Liver (tissue), 9 donors: ENCODE results near the gene IL11RA. TPM values are rescaled to one million over a fixed set of nuclear protein-coding genes. Genes with fewer than 3 reads are reported as not detected.

ENCODE experiments used
- DNase-seq: peaks from one replicate; pipeline ENCODE4 v3.0.0-alpha.2; 2017; ENCODE audit warnings: low spot score
- H3K27ac ChIP-seq, 2 donors: one replicate each; pipeline ENCODE4 v1.7.0; 2013; ENCODE audit warnings: inconsistent platforms in 2 of 2, low read length in 2 of 2, control low read depth in 1 of 2, low read depth in 1 of 2, mild to moderate bottlenecking in 1 of 2
- H3K27me3 ChIP-seq, 4 donors: one replicate each; pipeline versions ENCODE4 v1.6.1 to v1.7.0; 2013; ENCODE audit warnings: low read length in 3 of 4, inconsistent platforms in 1 of 4, mild to moderate bottlenecking in 1 of 4, moderate library complexity in 1 of 4; ENCODE audit not compliant: control insufficient read depth in 4 of 4, insufficient read depth in 4 of 4
- H3K36me3 ChIP-seq, 4 donors: one replicate each; pipeline versions ENCODE4 v1.6.1 to v1.7.0; 2013; ENCODE audit warnings: low read length in 3 of 4, mild to moderate bottlenecking in 3 of 4, low read depth in 1 of 4, moderate library complexity in 1 of 4; ENCODE audit not compliant: control insufficient read depth in 4 of 4, insufficient read depth in 3 of 4
- H3K4me1 ChIP-seq, 4 donors: one replicate each; pipeline versions ENCODE4 v1.6.1 to v1.7.0; 2013; ENCODE audit warnings: low read length in 3 of 4, mild to moderate bottlenecking in 3 of 4, moderate library complexity in 1 of 4; ENCODE audit not compliant: control insufficient read depth in 4 of 4, insufficient read depth in 4 of 4
- H3K4me3 ChIP-seq, 3 donors: one replicate each; pipeline versions ENCODE4 v1.6.1 to v1.7.0; 2013; ENCODE audit warnings: low read length in 3 of 3, control low read depth in 1 of 3, low read depth in 1 of 3, mild to moderate bottlenecking in 1 of 3
- H3K9ac ChIP-seq, 2 donors: one replicate each; pipeline ENCODE4 v1.7.0; 2013; ENCODE audit warnings: low read length in 2 of 2, mild to moderate bottlenecking in 2 of 2, moderate library complexity in 2 of 2, control low read depth in 1 of 2, low read depth in 1 of 2
- H3K9me3 ChIP-seq, 4 donors: one replicate each; pipeline versions ENCODE4 v1.6.1 to v1.7.0; 2013; ENCODE audit warnings: low read length in 3 of 4; ENCODE audit not compliant: control insufficient read depth in 4 of 4
- ATF3 ChIP-seq: IDR thresholded peaks from 2 replicates; pipeline ENCODE4 v1.6.1; 2016; ENCODE audit warnings: antibody characterized with exemption
- CTCF ChIP-seq: fragments of 150-350 bp; IDR thresholded peaks from 2 replicates; pipeline ENCODE4 v1.5.1; 2017; ENCODE audit warnings: improper control_type of control experiment, low read depth, low read length; ENCODE audit not compliant: missing input control
- EGR1 ChIP-seq, 2 donors: IDR thresholded peaks; 2 replicates each; pipeline ENCODE4 v1.6.1; 2016 to 2018; ENCODE audit warnings: antibody characterized with exemption in 2 of 2, low read depth in 2 of 2
- FOXA2 ChIP-seq: IDR thresholded peaks from 2 replicates; pipeline ENCODE4 v1.6.1; 2016; ENCODE audit warnings: antibody characterized with exemption
- GABPA ChIP-seq, 2 donors: IDR thresholded peaks in 1 of 2; conservative IDR thresholded peaks in 1 of 2; 2 replicates each; pipeline ENCODE4 v1.6.1; 2016; ENCODE audit warnings: antibody characterized with exemption in 2 of 2, mild to moderate bottlenecking in 1 of 2, moderate library complexity in 1 of 2
- HNF4A ChIP-seq, 2 donors: conservative IDR thresholded peaks; 2 replicates each; pipeline ENCODE4 v1.6.1; 2016; ENCODE audit warnings: antibody characterized with exemption in 2 of 2, mild to moderate bottlenecking in 2 of 2
- HNF4G ChIP-seq: IDR thresholded peaks from 2 replicates; pipeline ENCODE4 v1.6.1; 2016; ENCODE audit warnings: antibody characterized with exemption
- JUND ChIP-seq, 2 donors: IDR thresholded peaks; 2 replicates each; pipeline ENCODE4 v1.6.1; 2016; ENCODE audit warnings: antibody characterized with exemption in 2 of 2
- MAX ChIP-seq: IDR thresholded peaks from 2 replicates; pipeline ENCODE4 v1.6.1; 2016; ENCODE audit warnings: antibody characterized with exemption
- NR2F2 ChIP-seq: IDR thresholded peaks from 2 replicates; pipeline ENCODE4 v1.6.1; 2016; ENCODE audit warnings: antibody characterized with exemption
- RAD21 ChIP-seq, 2 donors: IDR thresholded peaks; 2 replicates each; pipeline ENCODE4 v1.6.1; 2016; ENCODE audit warnings: antibody characterized with exemption in 2 of 2, mild to moderate bottlenecking in 2 of 2
- REST ChIP-seq: IDR thresholded peaks from 2 replicates; pipeline ENCODE4 v1.6.1; 2016; ENCODE audit warnings: antibody characterized with exemption, mild to moderate bottlenecking
- RXRA ChIP-seq, 2 donors: IDR thresholded peaks; 2 replicates each; pipeline ENCODE4 v1.6.1; 2017 to 2018; ENCODE audit warnings: antibody characterized with exemption in 2 of 2, mild to moderate bottlenecking in 1 of 2
- SP1 ChIP-seq: IDR thresholded peaks from 2 replicates; pipeline ENCODE4 v1.6.1; 2018; ENCODE audit warnings: antibody characterized with exemption, mild to moderate bottlenecking
- TAF1 ChIP-seq: conservative IDR thresholded peaks from 2 replicates; pipeline ENCODE4 v1.6.1; 2016; ENCODE audit warnings: antibody characterized with exemption, mild to moderate bottlenecking
- YY1 ChIP-seq: IDR thresholded peaks from 2 replicates; pipeline ENCODE4 v1.6.1; 2016; ENCODE audit warnings: antibody characterized with exemption, mild to moderate bottlenecking
- ZBTB33 ChIP-seq: IDR thresholded peaks from 2 replicates; pipeline ENCODE4 v1.6.1; 2016; ENCODE audit warnings: antibody characterized with exemption
- WGBS: extraction: QIAGEN DNeasy Blood & Tissue Kit; methylation state at CpG from one replicate; pipeline ENCODE4 v1.1.7; 2013; 5-methylcytosine and 5-hydroxymethylcytosine counted together
- polyA plus RNA-seq, 2 donors: library from polyadenylated mRNA; stranded (reverse) in 1 of 2; unstranded in 1 of 2; fragments of 200-250 nt in 1 of 2; fragments of >200 nt in 1 of 2; fragmentation: Nextera tagmentation in 1 of 2; extraction: Ambion mirVana in 1 of 2; gene quantifications; one replicate each; pipeline versions ENCODE4 v1.2.1 to v1.2.3, GENCODE V29; 2013 to 2015
- total RNA-seq, 2 donors: library from RNA; depleted of rRNA; stranded (reverse); fragments of >200 nt; gene quantifications; one replicate each; pipeline ENCODE4 v1.2.3, GENCODE V29; 2014
- donor health status: healthy.
- donor health status: healthy.
- donor health status: healthy.
- donor health status: healthy.
- donor health status: healthy.

IL11RA gene
- total and polyA plus RNA-seq, 4 donors, result 10.0 to 35.3 (median 14.7) TPM

GRCh38 chr9:34664281-34665066 lies 12.5 kb downstream of the IL11RA start:
- peak; percentile 59 to 78 for TF ChIP-seq RAD21 (IDR thresholded peaks at IDR 0.05)
- peak; percentile 80 to 87 for TF ChIP-seq HNF4A (conservative IDR thresholded peaks at IDR 0.05)
- TF ChIP-seq SP1, result peak; percentile 75
- peak; percentile 70 for TF ChIP-seq CTCF
- TF ChIP-seq NR2F2, result peak; percentile 60
- peak; percentile 32 to 60 for TF ChIP-seq RXRA (IDR thresholded peaks at IDR 0.05)
- TF ChIP-seq EGR1 (IDR thresholded peaks at IDR 0.05; ENCODE audit: low read depth in 2 of 2), result no peak
- TF ChIP-seq YY1, result no peak
- peak; percentile 83 for TF ChIP-seq HNF4G
- no peak for TF ChIP-seq JUND (IDR thresholded peaks at IDR 0.05)
- DNase-seq, result peak; percentile 89
- Histone ChIP-seq H3K4me3 (peak overlapping the region; percentile 62 to 68 (median 65)), H3K4me1 (peaks cover 4 to 25% (median 13%) of the 10 kb centered on the region in 4 donors), H3K9me3 (no peaks in the 10 kb centered on the region), H3K27ac (peak overlapping the region; percentile 68 to 99), H3K27me3 (no peaks in the 10 kb centered on the region), H3K9ac (peak overlapping the region in 1 of 2 donors; percentile 31), H3K36me3 (peaks cover 0 to 13% (median 2%) of the 10 kb centered on the region in 4 donors)
- 14% methylated on average over 18 of the region's 18 CpGs for WGBS

GRCh38 chr9:34665067-34665380 lies 13.0 kb downstream of the IL11RA start:
- Histone ChIP-seq H3K9me3 (no peaks in the 10 kb centered on the region), H3K9ac (peak overlapping the region in 1 of 2 donors; percentile 31), H3K4me1 (peaks cover 4 to 25% (median 13%) of the 10 kb centered on the region in 4 donors), H3K36me3 (peaks cover 0 to 8% (median 3%) of the 10 kb centered on the region in 4 donors), H3K27me3 (no peaks in the 10 kb centered on the region), H3K27ac (peak overlapping the region; percentile 68 to 99), H3K4me3 (peak overlapping the region; percentile 62 to 68 (median 65))
- under 1% methylated on average over 26 of the region's 26 CpGs for WGBS
- TF ChIP-seq EGR1 (IDR thresholded peaks at IDR 0.05; ENCODE audit: low read depth in 2 of 2) (no peak), NR2F2 (no peak), MAX (no peak), RAD21 (IDR thresholded peaks at IDR 0.05) (peak in 1 of 2 donors; percentile 22), YY1 (no peak)
- DNase-seq, result no peak

- H3K4me3 ChIP-seq, result peak overlapping the region; percentile 72 to 91 (median 75)
- H3K27ac ChIP-seq, result peak overlapping the region; percentile 98 to 99
- WGBS, result under 1% methylated on average over 55 of the region's 55 CpGs
- H3K27me3 ChIP-seq, result no peaks in the 10 kb centered on the region
- peaks cover 0 to 5% (median 1%) of the 10 kb centered on the region in 4 donors for H3K36me3 ChIP-seq
- H3K9me3 ChIP-seq, result no peaks in the 10 kb centered on the region
- peak; percentile 91 for DNase-seq
- H3K9ac ChIP-seq, result peak overlapping the region; percentile 81 to 92
- peaks cover 4 to 29% (median 13%) of the 10 kb centered on the region in 4 donors for H3K4me1 ChIP-seq
- TF ChIP-seq REST (peak; percentile 93), ZBTB33 (no peak), JUND (IDR thresholded peaks at IDR 0.05) (peak in 1 of 2 donors; percentile 46), GABPA (IDR thresholded peaks at IDR 0.05 in 1 of 2, conservative IDR thresholded peaks at IDR 0.05 in 1 of 2) (peak; percentile 95 to 96), YY1 (peak; percentile 66), HNF4A (conservative IDR thresholded peaks at IDR 0.05) (peak; percentile 2 to 15), HNF4G (no peak), FOXA2 (no peak), ATF3 (peak; percentile 35), TAF1 (peak; percentile 98), NR2F2 (peak; percentile 42)
These were observed 13.6 kb downstream of the IL11RA start for GRCh38 chr9:34665381-34666250.
